Stimulated activated CD8-positive, alpha-beta memory T cell treated with anti-CD3 and anti-CD28 coated beads, Interleukin-12 subunit alpha, Interleukin-12 subunit beta, amount 100 ng/mL, for 24 hours (primary cell): ENCODE results near the gene LIPH.

Source experiments
- DNase-seq: peaks from one replicate; pipeline ENCODE4 v3.0.0-alpha.2; 2020; ENCODE audit errors: extremely low read depth

The LIPH gene

GRCh38 chr3:185539934-185540333 lies 12.5 kb downstream of the LIPH start:
- no peak for DNase-seq

GRCh38 chr3:185537369-185537970 lies 14.9 kb downstream of the LIPH start:
- no peak for DNase-seq

- no peak for DNase-seq
Measured at GRCh38 chr3:185534511-185534910, 17.9 kb downstream of the LIPH start.

- DNase-seq = no peak
Measured at GRCh38 chr3:185532901-185533300, 19.5 kb downstream of the LIPH start.

GRCh38 chr3:185530856-185531255 lies 21.5 kb downstream of the LIPH start:
- no peak for DNase-seq

GRCh38 chr3:185528532-185528931 lies 23.9 kb downstream of the LIPH start:
- no peak for DNase-seq

- no peak for DNase-seq
Measured at GRCh38 chr3:185527364-185527763, 25.0 kb downstream of the LIPH start.

- DNase-seq = no peak
Measured at GRCh38 chr3:185526349-185526951, 25.9 kb downstream of the LIPH start.

- DNase-seq = no peak
Measured at GRCh38 chr3:185521349-185522138, 30.8 kb downstream of the LIPH start.

GRCh38 chr3:185519021-185519420 lies 33.4 kb downstream of the LIPH start:
- DNase-seq = no peak

- no peak for DNase-seq
Measured at GRCh38 chr3:185517387-185518130, 34.8 kb downstream of the LIPH start.

- no peak for DNase-seq
Measured at GRCh38 chr3:185511711-185512110, 40.7 kb downstream of the LIPH start.

- no peak for DNase-seq
Measured at GRCh38 chr3:185508335-185508991, 43.9 kb downstream of the LIPH start.

- DNase-seq = no peak
Measured at GRCh38 chr3:185507883-185508282, 44.5 kb downstream of the LIPH start.

GRCh38 chr3:185504636-185505035 lies 47.8 kb downstream of the LIPH start:
- no peak for DNase-seq

- DNase-seq = no peak
Measured at GRCh38 chr3:185503521-185503920, 48.9 kb downstream of the LIPH start.

- DNase-seq = no peak
Measured at GRCh38 chr3:185502987-185503386, 49.4 kb downstream of the LIPH start.

- DNase-seq = peak; percentile 75
Measured at GRCh38 chr3:185498503-185499396, 53.6 kb downstream of the LIPH start, which contains the start of gene TMEM41A. Gene TMEM41A (minus strand): TSS chr3:185499035. CDS start chr3:185498961, 74 bp downstream.

- DNase-seq = no peak
Measured at GRCh38 chr3:185490241-185490640, 62.1 kb downstream of the LIPH start.

- DNase-seq = no peak
Measured at GRCh38 chr3:185489462-185489861, 62.9 kb downstream of the LIPH start.

GRCh38 chr3:185488465-185488864 lies 63.9 kb downstream of the LIPH start:
- DNase-seq = no peak
